Fibroblast of lung (primary cell): ENCODE measurements around the gene CYP2A6.

Experiments used
- EZH2 ChIP-seq: IDR thresholded peaks from 2 replicates; pipeline ENCODE4 v1.5.1; 2012; ENCODE audit warnings: low read length, control low read depth, mild to moderate bottlenecking; ENCODE audit errors: missing control alignments
- TF ChIP-seq, protein P1 (sequence below), 2 donors: IDR thresholded peaks in 1 of 2; conservative IDR thresholded peaks in 1 of 2; 1 replicate in 1 of 2; 2 replicates in 1 of 2; pipeline ENCODE4 v1.5.1; 2011 to 2012; ENCODE audit warnings: low read length in 2 of 2, control low read depth in 1 of 2, inconsistent platforms in 1 of 2, low read depth in 1 of 2, mild to moderate bottlenecking in 1 of 2

DNA sequence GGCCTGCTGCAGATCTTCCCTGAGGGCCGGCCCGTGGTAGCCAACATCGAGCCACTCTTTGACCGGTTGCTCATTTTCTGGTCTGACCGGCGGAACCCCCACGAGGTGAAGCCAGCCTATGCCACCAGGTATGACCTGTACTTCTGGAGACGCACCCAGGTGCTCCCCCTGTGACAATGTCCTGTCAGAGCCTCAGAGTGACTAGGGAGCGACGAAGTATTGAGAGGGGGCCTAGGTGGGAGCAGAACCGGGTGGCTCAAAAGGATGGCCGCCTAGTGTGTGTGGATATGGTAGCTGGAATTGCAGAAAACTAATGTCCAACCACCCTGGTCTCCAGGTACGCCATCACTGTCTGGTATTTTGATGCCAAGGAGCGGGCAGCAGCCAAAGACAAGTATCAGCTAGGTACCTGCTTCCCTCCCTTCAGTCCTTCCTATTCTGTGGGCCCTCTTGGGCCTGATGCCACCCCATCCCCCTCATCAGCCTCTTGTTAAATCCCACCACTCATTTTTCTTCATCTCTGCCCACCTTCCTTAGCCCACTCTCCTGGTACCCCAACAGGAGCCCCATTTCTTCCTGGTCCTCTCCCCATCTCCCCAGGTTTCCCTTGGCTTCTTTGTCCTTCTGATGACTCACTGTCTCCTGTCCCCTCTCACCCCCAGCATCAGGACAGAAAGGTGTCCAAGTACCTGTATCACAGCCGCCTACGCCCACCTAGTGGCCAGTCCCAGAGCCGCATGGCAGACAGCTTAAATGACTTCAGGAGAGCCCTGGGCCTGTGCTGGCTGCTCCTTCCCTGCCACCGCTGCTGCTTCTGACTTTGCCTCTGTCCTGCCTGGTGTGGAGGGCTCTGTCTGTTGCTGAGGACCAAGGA, 42.9 kb downstream of the CYP2A6 start:
- TF ChIP-seq, protein P1, sequence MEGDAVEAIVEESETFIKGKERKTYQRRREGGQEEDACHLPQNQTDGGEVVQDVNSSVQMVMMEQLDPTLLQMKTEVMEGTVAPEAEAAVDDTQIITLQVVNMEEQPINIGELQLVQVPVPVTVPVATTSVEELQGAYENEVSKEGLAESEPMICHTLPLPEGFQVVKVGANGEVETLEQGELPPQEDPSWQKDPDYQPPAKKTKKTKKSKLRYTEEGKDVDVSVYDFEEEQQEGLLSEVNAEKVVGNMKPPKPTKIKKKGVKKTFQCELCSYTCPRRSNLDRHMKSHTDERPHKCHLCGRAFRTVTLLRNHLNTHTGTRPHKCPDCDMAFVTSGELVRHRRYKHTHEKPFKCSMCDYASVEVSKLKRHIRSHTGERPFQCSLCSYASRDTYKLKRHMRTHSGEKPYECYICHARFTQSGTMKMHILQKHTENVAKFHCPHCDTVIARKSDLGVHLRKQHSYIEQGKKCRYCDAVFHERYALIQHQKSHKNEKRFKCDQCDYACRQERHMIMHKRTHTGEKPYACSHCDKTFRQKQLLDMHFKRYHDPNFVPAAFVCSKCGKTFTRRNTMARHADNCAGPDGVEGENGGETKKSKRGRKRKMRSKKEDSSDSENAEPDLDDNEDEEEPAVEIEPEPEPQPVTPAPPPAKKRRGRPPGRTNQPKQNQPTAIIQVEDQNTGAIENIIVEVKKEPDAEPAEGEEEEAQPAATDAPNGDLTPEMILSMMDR (conservative IDR thresholded peaks at IDR 0.05 in 1 of 2, IDR thresholded peaks at IDR 0.05 in 1 of 2; ENCODE audit: low read depth in 1 of 2, low read length in 2 of 2): no peak
- no peak for TF ChIP-seq EZH2
